Stimulated activated naive CD4-positive, alpha-beta T cell treated with Interleukin-2 at 50 U/mL for 16 hours (primary cell): Measurements from ENCODE around the gene CRLF1.

Experiments
- DNase-seq: peaks from one replicate; lab custom pipeline; 2025; lab: John Stamatoyannopoulos, UW

The CRLF1 gene

GRCh38 chr19:18557411-18558201 is 49.0 kb downstream of the CRLF1 start, which contains the start of gene KXD1:
KXD1 (plus strand) TSS chr19:18557870; CDS start chr19:18562057, 4,187 bp downstream.
- DNase-seq = peak; percentile 98

- DNase-seq = no peak
These were observed 55.0 kb downstream of the CRLF1 start for GRCh38 chr19:18551631-18552030.

- DNase-seq = peak; percentile 68
These were observed 62.7 kb downstream of the CRLF1 start for GRCh38 chr19:18543814-18544475.
